H1 (cell line): ENCODE results near the gene BARX2.

Experiments used
- CBX8 ChIP-seq: fragments of 300-800, 300-1000 bp; sonication (generic); IDR thresholded peaks from 2 replicates; pipeline ENCODE4 v1.7.1; 2016; ENCODE audit warnings: low read depth, low read length, borderline replicate concordance
- CHD1 ChIP-seq: IDR thresholded peaks from 2 replicates; pipeline ENCODE4 v1.6.1; 2012; ENCODE audit warnings: low read depth, low read length, improper control_type of control experiment
- POLR2A ChIP-seq, 2 experiments: IDR thresholded peaks; 1 replicate in 1 of 2; 2 replicates in 1 of 2; pipeline ENCODE4 v1.6.1; 2011; ENCODE audit warnings: low read depth in 2 of 2, low read length in 2 of 2, mild to moderate bottlenecking in 2 of 2; ENCODE audit errors: control extremely low read depth in 1 of 2
- TF ChIP-seq, protein P1 (sequence below), 3 experiments: IDR thresholded peaks; 1 replicate in 2 of 3; 2 replicates in 1 of 3; pipeline versions ENCODE4 v1.5.1 to v1.6.1; 2011; ENCODE audit warnings: low read length in 3 of 3, mild to moderate bottlenecking in 3 of 3, inconsistent platforms in 2 of 3, low read depth in 1 of 3, moderate library complexity in 1 of 3; ENCODE audit not compliant: insufficient read depth in 1 of 3; ENCODE audit errors: control extremely low read depth in 1 of 3
- TF ChIP-seq, protein P2 (sequence below): IDR thresholded peaks from 2 replicates; pipeline ENCODE4 v1.6.1; 2011; ENCODE audit warnings: low read length, improper control_type of control experiment

DNA sequence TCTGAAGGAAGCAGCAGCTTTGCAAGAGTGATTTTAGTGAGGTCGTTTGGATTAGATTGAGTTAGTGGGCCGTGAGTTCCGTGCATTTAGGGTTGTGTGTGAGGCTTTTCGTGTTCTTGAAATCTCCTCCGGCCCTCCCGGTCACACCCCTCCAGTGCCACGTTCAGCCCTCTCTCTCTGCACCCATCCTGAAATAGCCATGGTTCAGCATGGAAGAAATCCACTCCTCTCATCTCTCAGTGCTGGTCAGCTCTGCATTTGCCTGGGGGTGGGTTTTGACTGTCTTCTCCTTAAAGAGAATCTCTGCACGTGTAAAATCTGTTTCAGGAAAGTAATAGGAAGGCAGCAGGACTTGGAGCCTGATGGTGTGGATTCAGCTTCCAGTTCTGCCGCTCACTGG is 19.8 kb downstream of the BARX2 start:
- TF ChIP-seq POLR2A (IDR thresholded peaks at IDR 0.05; ENCODE audit: control extremely low read depth in 1 of 2, low read depth in 2 of 2, low read length in 2 of 2) (no peak), CHD1 (no peak), CBX8 (no peak)
- TF ChIP-seq, protein P1, sequence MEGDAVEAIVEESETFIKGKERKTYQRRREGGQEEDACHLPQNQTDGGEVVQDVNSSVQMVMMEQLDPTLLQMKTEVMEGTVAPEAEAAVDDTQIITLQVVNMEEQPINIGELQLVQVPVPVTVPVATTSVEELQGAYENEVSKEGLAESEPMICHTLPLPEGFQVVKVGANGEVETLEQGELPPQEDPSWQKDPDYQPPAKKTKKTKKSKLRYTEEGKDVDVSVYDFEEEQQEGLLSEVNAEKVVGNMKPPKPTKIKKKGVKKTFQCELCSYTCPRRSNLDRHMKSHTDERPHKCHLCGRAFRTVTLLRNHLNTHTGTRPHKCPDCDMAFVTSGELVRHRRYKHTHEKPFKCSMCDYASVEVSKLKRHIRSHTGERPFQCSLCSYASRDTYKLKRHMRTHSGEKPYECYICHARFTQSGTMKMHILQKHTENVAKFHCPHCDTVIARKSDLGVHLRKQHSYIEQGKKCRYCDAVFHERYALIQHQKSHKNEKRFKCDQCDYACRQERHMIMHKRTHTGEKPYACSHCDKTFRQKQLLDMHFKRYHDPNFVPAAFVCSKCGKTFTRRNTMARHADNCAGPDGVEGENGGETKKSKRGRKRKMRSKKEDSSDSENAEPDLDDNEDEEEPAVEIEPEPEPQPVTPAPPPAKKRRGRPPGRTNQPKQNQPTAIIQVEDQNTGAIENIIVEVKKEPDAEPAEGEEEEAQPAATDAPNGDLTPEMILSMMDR (IDR thresholded peaks at IDR 0.05; ENCODE audit: control extremely low read depth in 1 of 3, insufficient read depth in 1 of 3, low read depth in 1 of 3, low read length in 3 of 3): no peak
- TF ChIP-seq, protein P2, sequence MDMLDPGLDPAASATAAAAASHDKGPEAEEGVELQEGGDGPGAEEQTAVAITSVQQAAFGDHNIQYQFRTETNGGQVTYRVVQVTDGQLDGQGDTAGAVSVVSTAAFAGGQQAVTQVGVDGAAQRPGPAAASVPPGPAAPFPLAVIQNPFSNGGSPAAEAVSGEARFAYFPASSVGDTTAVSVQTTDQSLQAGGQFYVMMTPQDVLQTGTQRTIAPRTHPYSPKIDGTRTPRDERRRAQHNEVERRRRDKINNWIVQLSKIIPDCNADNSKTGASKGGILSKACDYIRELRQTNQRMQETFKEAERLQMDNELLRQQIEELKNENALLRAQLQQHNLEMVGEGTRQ: no peak
